Esophagus squamous epithelium (tissue), 5 donors: ENCODE measurements around the gene PDE2A. TPM values are rescaled to one million over a fixed set of nuclear protein-coding genes. Genes with fewer than 3 reads are reported as not detected.

Experiments
- DNase-seq: peaks from one replicate; lab custom pipeline; 2025; lab: John Stamatoyannopoulos, UW
- H3K27ac ChIP-seq, 4 donors: fragments of 200-600 bp; sonication (generic); one replicate each; pipeline ENCODE4 v1.5.1; 2016 to 2019; ENCODE audit warnings: mild to moderate bottlenecking in 1 of 4
- H3K27me3 ChIP-seq, 4 donors: fragments of 200-600 bp; sonication (generic); 1 replicate in 3 of 4; 2 replicates in 1 of 4; pipeline versions ENCODE4 v1.5.1 to v1.6.0; 2017 to 2021; ENCODE audit warnings: antibody characterized with exemption in 1 of 4
- H3K36me3 ChIP-seq, 3 donors: fragments of 200-600 bp; sonication (generic); one replicate each; pipeline ENCODE4 v1.5.1; 2016 to 2019
- H3K4me1 ChIP-seq, 3 donors: fragments of 200-600 bp; sonication (generic); one replicate each; pipeline ENCODE4 v1.5.1; 2017 to 2019
- H3K4me3 ChIP-seq, 4 donors: fragments of 200-600 bp; sonication (generic); 1 replicate in 3 of 4; 2 replicates in 1 of 4; pipeline ENCODE4 v1.5.1; 2016 to 2019; ENCODE audit warnings: mild to moderate bottlenecking in 2 of 4, moderate library complexity in 1 of 4
- H3K9me3 ChIP-seq, 3 donors: fragments of 200-600 bp; sonication (generic); one replicate each; pipeline ENCODE4 v1.5.1; 2016 to 2019
- POLR2A ChIP-seq, 4 donors: fragments of 450-650 bp; IDR thresholded peaks; one replicate each; pipeline ENCODE4 v1.6.1; 2017; ENCODE audit warnings: antibody characterized with exemption in 4 of 4, mild to moderate bottlenecking in 4 of 4, moderate library complexity in 3 of 4
- WGBS, 2 donors: methylation state at CpG; one replicate each; pipeline ENCODE4 v1.1.5; 2018; 5-methylcytosine and 5-hydroxymethylcytosine counted together
- intact Hi-C: fragments of 100-400 bp; cut with DNase I; formaldehyde crosslinking; loops from one replicate; pipeline ENCODE4 v1.15.0; 2022
- small RNA-seq, 4 donors: library from RNA; depleted of rRNA; stranded (forward); fragments of <200 nt; gene quantifications; one replicate each; pipeline ENCODE3, GENCODE V24; 2016
- total RNA-seq, 4 donors: library from RNA; depleted of rRNA; stranded (reverse); fragments of >200 nt; gene quantifications; one replicate each; pipeline ENCODE4 v1.1.0, GENCODE V29; 2016
- TF ChIP-seq, protein P1 (sequence below), 6 experiments: fragments of 450-650 bp in 4 of 6; fragments of 200-600 bp in 2 of 6; sonication (generic) in 2 of 6; IDR thresholded peaks; one replicate each; pipeline ENCODE4 v1.5.1; 2016 to 2019; ENCODE audit warnings: antibody characterized with exemption in 6 of 6, mild to moderate bottlenecking in 4 of 6, moderate library complexity in 4 of 6
- donor health status: DM: yes; HTN: yes; CAD: no.

The PDE2A gene
- total RNA-seq, 4 donors from 2014 or later, result 5.6 to 38.3 (median 12.9) TPM

DNA sequence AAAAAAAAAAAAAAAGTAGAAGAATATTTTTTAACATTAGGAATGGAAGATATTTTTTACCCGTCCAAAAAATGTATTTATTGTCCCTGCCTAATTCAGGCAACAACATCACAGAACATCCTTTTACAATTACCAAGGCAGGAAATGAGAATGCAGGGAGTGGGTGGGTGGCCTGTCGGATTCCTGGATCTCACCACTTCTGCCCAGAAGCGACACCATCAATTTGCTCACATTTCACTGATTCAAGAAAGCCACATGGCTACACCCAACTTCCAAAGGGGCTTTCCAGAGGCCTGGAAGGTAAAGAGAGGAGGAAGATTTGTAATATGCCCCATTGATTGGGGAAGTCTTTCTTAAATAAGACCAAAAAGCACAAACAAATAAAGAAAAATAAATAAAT lies 146.1 kb downstream of the PDE2A start:
- no peak overlapping the region for H3K4me3 ChIP-seq
- no peaks in the 10 kb centered on the region for H3K9me3 ChIP-seq
- intact Hi-C loops, result no loop called here
- TF ChIP-seq, protein P1, sequence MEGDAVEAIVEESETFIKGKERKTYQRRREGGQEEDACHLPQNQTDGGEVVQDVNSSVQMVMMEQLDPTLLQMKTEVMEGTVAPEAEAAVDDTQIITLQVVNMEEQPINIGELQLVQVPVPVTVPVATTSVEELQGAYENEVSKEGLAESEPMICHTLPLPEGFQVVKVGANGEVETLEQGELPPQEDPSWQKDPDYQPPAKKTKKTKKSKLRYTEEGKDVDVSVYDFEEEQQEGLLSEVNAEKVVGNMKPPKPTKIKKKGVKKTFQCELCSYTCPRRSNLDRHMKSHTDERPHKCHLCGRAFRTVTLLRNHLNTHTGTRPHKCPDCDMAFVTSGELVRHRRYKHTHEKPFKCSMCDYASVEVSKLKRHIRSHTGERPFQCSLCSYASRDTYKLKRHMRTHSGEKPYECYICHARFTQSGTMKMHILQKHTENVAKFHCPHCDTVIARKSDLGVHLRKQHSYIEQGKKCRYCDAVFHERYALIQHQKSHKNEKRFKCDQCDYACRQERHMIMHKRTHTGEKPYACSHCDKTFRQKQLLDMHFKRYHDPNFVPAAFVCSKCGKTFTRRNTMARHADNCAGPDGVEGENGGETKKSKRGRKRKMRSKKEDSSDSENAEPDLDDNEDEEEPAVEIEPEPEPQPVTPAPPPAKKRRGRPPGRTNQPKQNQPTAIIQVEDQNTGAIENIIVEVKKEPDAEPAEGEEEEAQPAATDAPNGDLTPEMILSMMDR (IDR thresholded peaks at IDR 0.05), result no peak
- TF ChIP-seq POLR2A (IDR thresholded peaks at IDR 0.05), result no peak
- H3K36me3 ChIP-seq, result no peaks in the 10 kb centered on the region
- WGBS, 2 donors, result 52 to 66% methylated on average over 3 of the region's 3 CpGs
- H3K27me3 ChIP-seq, result no peaks in the 10 kb centered on the region
- no peaks in the 10 kb centered on the region for H3K4me1 ChIP-seq
- DNase-seq, result no peak
- no peak overlapping the region for H3K27ac ChIP-seq

Small RNA genes within 50 kb of the gene (small RNA-seq; reads per million reads assigned to genes)
- 7.1 to 55.4 (median 11.6) reads per million in 4 donors for gene MIR139
- 0 reads per million in 4 donors for gene RNU7-105P

Other genes starting within 250 kb of the PDE2A start
- 10 to 100 TPM; 17.1 to 22.2 (median 18.6) TPM for gene CLPB, start 239.9 kb downstream of the PDE2A start, total RNA-seq
- 100 to 1,000 TPM in 1 of 4 donors, 10 to 100 TPM in 3; 37.8 to 114 (median 70.6) TPM for gene ARAP1, start 78.0 kb upstream of the PDE2A start, total RNA-seq
- gene STARD10, start 119.6 kb upstream of the PDE2A start, total RNA-seq, result 10 to 100 TPM; 42.2 to 83.1 (median 49.4) TPM
- 10 to 100 TPM; 21.7 to 46.5 (median 26.4) TPM for gene ATG16L2, start 140.0 kb upstream of the PDE2A start, total RNA-seq